Effector memory CD8-positive, alpha-beta T cell (primary cell): ENCODE results near the gene P4HB.

Source experiments
- ATAC-seq: fragments of 150-1000 bp; cut with Tn5 transposase; replicated peaks from 2 replicates; pipeline ENCODE4 v1.10.0; 2021; ENCODE audit warnings: mild to moderate bottlenecking, moderate library complexity
- DNase-seq, 3 experiments: peaks; one replicate each; pipeline ENCODE4 v3.0.0; 2021
- H3K27ac Mint-ChIP-seq, 2 donors: one replicate each; pipeline ENCODE4 v1.8.0; 2022; ENCODE audit warnings: mild to moderate bottlenecking in 2 of 2, mixed read lengths in 2 of 2, moderate library complexity in 2 of 2
- H3K27me3 Mint-ChIP-seq, 2 donors: one replicate each; pipeline ENCODE4 v1.8.0; 2022; ENCODE audit warnings: mixed read lengths in 2 of 2
- H3K36me3 Mint-ChIP-seq: one replicate; pipeline ENCODE4 v1.8.0; 2022; ENCODE audit warnings: mild to moderate bottlenecking, moderate library complexity, mixed read lengths; ENCODE audit not compliant: insufficient read depth
- H3K4me1 Mint-ChIP-seq, 2 donors: one replicate each; pipeline ENCODE4 v1.8.0; 2022; ENCODE audit warnings: low read depth in 2 of 2, mixed read lengths in 2 of 2
- H3K4me3 Mint-ChIP-seq, 2 donors: one replicate each; pipeline ENCODE4 v1.8.0; 2022; ENCODE audit warnings: mild to moderate bottlenecking in 2 of 2, mixed read lengths in 2 of 2, moderate library complexity in 2 of 2
- H3K9me3 Mint-ChIP-seq, 2 donors: one replicate each; pipeline ENCODE4 v1.8.0; 2022; ENCODE audit warnings: mixed read lengths in 2 of 2
- total RNA-seq, 9 experiments: gene quantifications; one replicate each; lab custom pipeline; 2026; lab: John Stamatoyannopoulos, UW

P4HB gene
- 275 to 594 (median 355) reads per million in 9 experiments for total RNA-seq

- H3K27me3 Mint-ChIP-seq: no peaks in the 10 kb centered on the region
- no peaks in the 10 kb centered on the region for H3K9me3 Mint-ChIP-seq
- peak within 1 kb of the TSS; percentile 83 to 88 for H3K4me3 Mint-ChIP-seq
- peak; percentile 18 for ATAC-seq
- H3K27ac Mint-ChIP-seq: peak within 1 kb of the TSS; percentile 95 to 96
- H3K36me3 Mint-ChIP-seq: peaks cover 77% of the 10 kb centered on the region
- peaks cover 30 to 38% of the 10 kb centered on the region in 2 donors for H3K4me1 Mint-ChIP-seq
- no peak for DNase-seq
Measured at GRCh38 chr17:81859906-81860755, at the start of gene P4HB. Gene P4HB (minus strand): TSS chr17:81860535. CDS start chr17:81860471, 64 bp downstream.

- no peaks in the 10 kb centered on the region for H3K9me3 Mint-ChIP-seq
- H3K27me3 Mint-ChIP-seq: no peaks in the 10 kb centered on the region
- H3K4me3 Mint-ChIP-seq: peak overlapping the region in 1 of 2 donors; percentile 71
- peaks cover 25% of the 10 kb centered on the region for H3K36me3 Mint-ChIP-seq
- H3K27ac Mint-ChIP-seq: no peak overlapping the region
- DNase-seq (no peak), ATAC-seq (no peak)
- peaks cover 8 to 11% of the 10 kb centered on the region in 2 donors for H3K4me1 Mint-ChIP-seq
Measured at GRCh38 chr17:81909231-81909630, 48.9 kb upstream of the P4HB start.

- no peak for DNase-seq
- Mint-ChIP-seq H3K27me3 (no peaks in the 10 kb centered on the region), H3K27ac (no peak overlapping the region), H3K4me1 (peaks cover 8 to 11% of the 10 kb centered on the region in 2 donors), H3K9me3 (no peaks in the 10 kb centered on the region), H3K36me3 (peaks cover 24% of the 10 kb centered on the region), H3K4me3 (no peak overlapping the region)
- ATAC-seq: no peak
Measured at GRCh38 chr17:81908793-81909192, 48.5 kb upstream of the P4HB start.

GRCh38 chr17:81907219-81908145 lies 47.1 kb upstream of the P4HB start:
- Mint-ChIP-seq H3K9me3 (no peaks in the 10 kb centered on the region), H3K4me3 (no peak overlapping the region), H3K27me3 (no peaks in the 10 kb centered on the region), H3K36me3 (peaks cover 16% of the 10 kb centered on the region), H3K4me1 (peaks cover 8% of the 10 kb centered on the region in 2 donors), H3K27ac (no peak overlapping the region)
- no peak for DNase-seq
- ATAC-seq: no peak

GRCh38 chr17:81906476-81907218 lies 46.3 kb upstream of the P4HB start:
- Mint-ChIP-seq H3K27me3 (no peaks in the 10 kb centered on the region), H3K27ac (no peak overlapping the region), H3K36me3 (peaks cover 12% of the 10 kb centered on the region), H3K9me3 (no peaks in the 10 kb centered on the region), H3K4me3 (no peak overlapping the region), H3K4me1 (peaks cover 6% of the 10 kb centered on the region in 2 donors)
- ATAC-seq: no peak
- no peak for DNase-seq

- H3K9me3 Mint-ChIP-seq: no peaks in the 10 kb centered on the region
- ATAC-seq (no peak), DNase-seq (no peak)
- H3K4me3 Mint-ChIP-seq: no peak overlapping the region
- no peak overlapping the region for H3K27ac Mint-ChIP-seq
- peaks cover 4 to 6% of the 10 kb centered on the region in 2 donors for H3K4me1 Mint-ChIP-seq
- H3K36me3 Mint-ChIP-seq: peaks cover 9% of the 10 kb centered on the region
- peaks cover 3 to 6% of the 10 kb centered on the region in 2 donors for H3K27me3 Mint-ChIP-seq
Measured at GRCh38 chr17:81905993-81906392, 45.7 kb upstream of the P4HB start.

- DNase-seq (no peak), ATAC-seq (no peak)
- Mint-ChIP-seq H3K27ac (no peak overlapping the region), H3K9me3 (no peaks in the 10 kb centered on the region), H3K4me3 (no peak overlapping the region), H3K4me1 (peaks cover 4 to 10% of the 10 kb centered on the region in 2 donors), H3K36me3 (peaks cover 9% of the 10 kb centered on the region), H3K27me3 (peaks cover 8 to 11% of the 10 kb centered on the region in 2 donors)
Measured at GRCh38 chr17:81905424-81905875, 45.1 kb upstream of the P4HB start.

- H3K36me3 Mint-ChIP-seq: peaks cover 9% of the 10 kb centered on the region
- no peak overlapping the region for H3K27ac Mint-ChIP-seq
- H3K9me3 Mint-ChIP-seq: no peaks in the 10 kb centered on the region
- H3K4me3 Mint-ChIP-seq: no peak overlapping the region
- DNase-seq (no peak), ATAC-seq (no peak)
- H3K27me3 Mint-ChIP-seq: peaks cover 8 to 12% of the 10 kb centered on the region in 2 donors
- H3K4me1 Mint-ChIP-seq: peaks cover 0 to 7% of the 10 kb centered on the region in 2 donors
Measured at GRCh38 chr17:81904600-81905423, 44.5 kb upstream of the P4HB start.

GRCh38 chr17:81903896-81904599 lies 43.7 kb upstream of the P4HB start:
- ATAC-seq (no peak), DNase-seq (no peak)
- Mint-ChIP-seq H3K4me1 (peaks cover 0 to 7% of the 10 kb centered on the region in 2 donors), H3K36me3 (peaks cover 14% of the 10 kb centered on the region), H3K4me3 (no peak overlapping the region), H3K27me3 (peaks cover 8 to 12% of the 10 kb centered on the region in 2 donors), H3K27ac (no peak overlapping the region), H3K9me3 (no peaks in the 10 kb centered on the region)

- H3K27me3 Mint-ChIP-seq: peaks cover 8 to 12% of the 10 kb centered on the region in 2 donors
- H3K4me3 Mint-ChIP-seq: no peak overlapping the region
- H3K27ac Mint-ChIP-seq: no peak overlapping the region
- H3K36me3 Mint-ChIP-seq: peaks cover 19% of the 10 kb centered on the region
- peaks cover 0 to 7% of the 10 kb centered on the region in 2 donors for H3K4me1 Mint-ChIP-seq
- ATAC-seq: no peak
- DNase-seq: no peak
- H3K9me3 Mint-ChIP-seq: no peaks in the 10 kb centered on the region
Measured at GRCh38 chr17:81903415-81903831, 43.1 kb upstream of the P4HB start.

GRCh38 chr17:81902653-81903414 lies 42.5 kb upstream of the P4HB start:
- H3K9me3 Mint-ChIP-seq: no peaks in the 10 kb centered on the region
- peaks cover 8 to 12% of the 10 kb centered on the region in 2 donors for H3K27me3 Mint-ChIP-seq
- peaks cover 0 to 7% of the 10 kb centered on the region in 2 donors for H3K4me1 Mint-ChIP-seq
- no peak overlapping the region for H3K4me3 Mint-ChIP-seq
- DNase-seq (no peak), ATAC-seq (peak; percentile 52)
- H3K27ac Mint-ChIP-seq: no peak overlapping the region
- peaks cover 19% of the 10 kb centered on the region for H3K36me3 Mint-ChIP-seq
